ENCODE measurements around the gene LYAR. TPM values are rescaled to one million over a fixed set of nuclear protein-coding genes. Genes with fewer than 3 reads are reported as not detected.

The LYAR gene
- total and polyA plus RNA-seq, 10 of the 15 experiments (the other 5 are each of a cell fraction or from before 2014, with no cell fraction given) = 18.3 to 85.4 (median 40.1) TPM

- TF ChIP-seq, protein P1, sequence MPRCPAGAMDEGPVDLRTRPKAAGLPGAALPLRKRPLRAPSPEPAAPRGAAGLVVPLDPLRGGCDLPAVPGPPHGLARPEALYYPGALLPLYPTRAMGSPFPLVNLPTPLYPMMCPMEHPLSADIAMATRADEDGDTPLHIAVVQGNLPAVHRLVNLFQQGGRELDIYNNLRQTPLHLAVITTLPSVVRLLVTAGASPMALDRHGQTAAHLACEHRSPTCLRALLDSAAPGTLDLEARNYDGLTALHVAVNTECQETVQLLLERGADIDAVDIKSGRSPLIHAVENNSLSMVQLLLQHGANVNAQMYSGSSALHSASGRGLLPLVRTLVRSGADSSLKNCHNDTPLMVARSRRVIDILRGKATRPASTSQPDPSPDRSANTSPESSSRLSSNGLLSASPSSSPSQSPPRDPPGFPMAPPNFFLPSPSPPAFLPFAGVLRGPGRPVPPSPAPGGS (IDR thresholded peaks at IDR 0.05; ENCODE audit: borderline replicate concordance, insufficient read depth, low read depth, low read length, poor library complexity, severe bottlenecking) = no peak
- TF ChIP-seq DPF2 (IDR thresholded peaks at IDR 0.05) (no peak), GATAD2B (conservative IDR thresholded peaks at IDR 0.05; ENCODE audit: low read depth) (no peak), TCF12 (IDR thresholded peaks at IDR 0.05; ENCODE audit: low read depth, low read length) (no peak)
- TF ChIP-seq, protein P2, sequence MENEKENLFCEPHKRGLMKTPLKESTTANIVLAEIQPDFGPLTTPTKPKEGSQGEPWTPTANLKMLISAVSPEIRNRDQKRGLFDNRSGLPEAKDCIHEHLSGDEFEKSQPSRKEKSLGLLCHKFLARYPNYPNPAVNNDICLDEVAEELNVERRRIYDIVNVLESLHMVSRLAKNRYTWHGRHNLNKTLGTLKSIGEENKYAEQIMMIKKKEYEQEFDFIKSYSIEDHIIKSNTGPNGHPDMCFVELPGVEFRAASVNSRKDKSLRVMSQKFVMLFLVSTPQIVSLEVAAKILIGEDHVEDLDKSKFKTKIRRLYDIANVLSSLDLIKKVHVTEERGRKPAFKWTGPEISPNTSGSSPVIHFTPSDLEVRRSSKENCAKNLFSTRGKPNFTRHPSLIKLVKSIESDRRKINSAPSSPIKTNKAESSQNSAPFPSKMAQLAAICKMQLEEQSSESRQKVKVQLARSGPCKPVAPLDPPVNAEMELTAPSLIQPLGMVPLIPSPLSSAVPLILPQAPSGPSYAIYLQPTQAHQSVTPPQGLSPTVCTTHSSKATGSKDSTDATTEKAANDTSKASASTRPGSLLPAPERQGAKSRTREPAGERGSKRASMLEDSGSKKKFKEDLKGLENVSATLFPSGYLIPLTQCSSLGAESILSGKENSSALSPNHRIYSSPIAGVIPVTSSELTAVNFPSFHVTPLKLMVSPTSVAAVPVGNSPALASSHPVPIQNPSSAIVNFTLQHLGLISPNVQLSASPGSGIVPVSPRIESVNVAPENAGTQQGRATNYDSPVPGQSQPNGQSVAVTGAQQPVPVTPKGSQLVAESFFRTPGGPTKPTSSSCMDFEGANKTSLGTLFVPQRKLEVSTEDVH (IDR thresholded peaks at IDR 0.05; ENCODE audit: low read depth, partially characterized antibody) = no peak
Observed at GRCh38 chr4:4320528-4320927, 30.6 kb upstream of the LYAR start (continued).

DNA sequence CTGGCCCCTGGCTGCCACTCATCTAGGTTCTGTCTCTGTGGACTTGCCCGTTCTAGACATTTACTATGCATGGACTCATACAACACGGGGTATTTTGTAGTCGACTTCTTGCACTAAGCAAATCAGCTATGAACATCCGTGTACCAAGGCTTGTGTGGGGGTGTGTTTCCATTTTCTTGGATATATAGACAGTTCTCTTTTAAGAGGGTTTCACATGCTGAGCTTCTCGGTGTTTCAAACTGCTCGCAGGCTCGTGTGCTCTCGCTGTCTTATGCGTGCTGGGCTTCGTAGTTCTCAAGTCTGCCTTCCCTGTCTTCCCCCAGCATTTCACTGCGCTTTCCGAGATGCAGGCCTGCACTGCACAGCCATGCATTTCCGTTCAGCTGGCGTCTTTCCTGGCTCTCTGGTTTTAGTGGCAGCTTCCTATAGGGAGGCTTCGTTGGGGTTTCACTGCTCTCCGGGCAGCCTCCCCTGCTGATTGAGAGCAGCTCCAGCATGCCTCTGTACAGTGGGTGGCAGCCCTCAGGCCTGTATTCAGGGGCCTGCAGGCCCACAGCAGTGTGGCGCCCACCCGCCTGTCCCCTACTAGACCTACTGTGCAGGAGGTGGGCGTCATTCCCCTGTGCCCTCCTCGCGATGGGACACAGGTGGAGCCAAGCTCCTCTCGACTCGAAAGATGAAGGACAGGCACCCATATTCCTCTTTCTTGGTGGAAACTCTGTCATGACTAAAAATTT lies 27.7 kb upstream of the LYAR start:
- Histone ChIP-seq H3K9me3 (replicated peaks; ENCODE audit: control insufficient read depth, insufficient read depth, low read length) (no peaks in the 10 kb centered on the region), H3K4me1 (ENCODE audit: control insufficient read depth, insufficient read depth, low read length) (no peaks in the 10 kb centered on the region), H3K27ac (ENCODE audit: control insufficient read depth, insufficient read depth) (no peak overlapping the region), H3K4me3 (no peak overlapping the region), H2AFZ (ENCODE audit: control insufficient read depth, low read depth, low read length) (no peak overlapping the region), H3K36me3 (ENCODE audit: control insufficient read depth in 2 of 2, insufficient read depth in 2 of 2, low read length in 1 of 2) (peaks cover 2 to 3% of the 10 kb centered on the region in 2 experiments; a peak in 3 of 4 replicates), H3K27me3 (replicated peaks in 1 of 2; ENCODE audit: control insufficient read depth in 2 of 2, insufficient read depth in 2 of 2, low read length in 1 of 2) (no peaks in the 10 kb centered on the region), H3K4me2 (ENCODE audit: control insufficient read depth, insufficient read depth) (no peak overlapping the region), H3K79me2 (ENCODE audit: control insufficient read depth, insufficient read depth, low read length) (no peaks in the 10 kb centered on the region), H3K9ac (ENCODE audit: control insufficient read depth, insufficient read depth, low read length) (no peak overlapping the region), H4K20me1 (ENCODE audit: control insufficient read depth, insufficient read depth) (no peaks in the 10 kb centered on the region)
- no peak for FAIRE-seq
- in situ Hi-C loops (cut with MboI) = no loop called here
- intact Hi-C loops (cut with micrococcal nuclease; ENCODE audit: unreplicated experiment) = no loop called here
- ChIA-PET CTCF (interaction anchor here (1.2 to 1.4 kb wide), 2 partner anchors 10 to 58 kb away, joined by 4 to 5 read pairs; no protein-coding TSS in a partner anchor), RAD21 (ENCODE audit: unreplicated experiment) (no interaction called here), POLR2A (no interaction called here), SMC1A (ENCODE audit: uncharacterized antibody, unreplicated experiment) (interaction anchor here (0.7 kb wide), 1 partner anchor 138 kb away, joined by 3 read pairs; no protein-coding TSS in a partner anchor)
- BruUV-seq (replicated peaks) = no TSS peak
- WGBS (ENCODE audit: insufficient coverage, insufficient replicate concordance, low lambda C conversion rate, missing lambda C conversion rate) = 88% methylated on average over 22 of the region's 23 CpGs
- no peak for ATAC-seq
- DNase-seq (ENCODE audit: low read depth, low spot score) = no peak
- TF ChIP-seq MLLT1 (IDR thresholded peaks at IDR 0.05) (no peak), ZNF687 (IDR thresholded peaks at IDR 0.05) (no peak), SKIL (IDR thresholded peaks at IDR 0.05; ENCODE audit: low read depth, poor library complexity, severe bottlenecking) (no peak)
